Measurements from ENCODE around the gene BTF3L4.

DNA sequence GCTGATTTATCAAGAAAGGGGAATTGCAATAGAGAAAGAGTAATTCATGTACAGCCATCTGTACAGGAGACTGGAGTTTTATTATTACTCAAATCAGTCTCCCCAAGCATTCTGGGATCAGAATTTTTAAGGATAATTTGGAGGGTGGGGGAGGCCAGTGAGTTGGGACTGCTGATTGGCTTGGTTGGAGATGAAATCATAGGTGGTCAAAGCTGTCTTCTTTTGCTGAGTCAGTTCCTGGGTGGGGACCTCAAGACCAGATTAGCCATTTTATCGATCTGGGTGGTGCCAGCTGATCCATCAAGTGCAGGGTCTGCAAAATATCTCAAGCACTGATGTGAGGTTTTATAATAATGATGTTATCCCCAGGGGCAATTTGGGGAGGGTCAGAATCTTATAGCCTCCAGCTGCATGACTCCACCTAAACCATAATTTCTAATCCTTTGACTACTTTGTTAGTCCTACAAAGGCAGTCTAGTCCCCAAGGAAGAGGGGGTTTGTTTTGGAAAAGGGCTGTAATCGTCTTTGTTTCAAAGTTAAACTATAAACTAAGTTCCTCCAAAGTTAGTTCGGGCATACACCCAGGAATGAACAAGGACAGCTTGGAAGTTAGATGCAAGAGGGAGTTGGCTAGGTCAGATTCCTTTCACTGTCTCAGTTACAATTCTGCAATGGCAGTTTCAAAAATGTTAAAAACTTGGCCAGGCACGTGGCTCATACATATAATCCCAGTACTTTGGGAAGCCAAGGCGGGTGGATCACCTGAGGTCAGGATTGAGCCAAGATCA, 48.7 kb upstream of the BTF3L4 start:
- TF ChIP-seq CTCF (IDR thresholded peaks at IDR 0.05; ENCODE audit: low read length) = no peak
- TF ChIP-seq EZH2 (IDR thresholded peaks at IDR 0.05; ENCODE audit: borderline replicate concordance, low read length) = no peak
